Measurements from ENCODE around the gene SPATA9.

Gene SPATA9

GRCh38 chr5:95723632-95724369 is 41.0 kb upstream of the SPATA9 start:
- H3K4me1 ChIP-seq (ENCODE audit: low read depth, poor library complexity, severe bottlenecking), result peaks cover 75% of the 10 kb centered on the region
- TF ChIP-seq CTCF (conservative IDR thresholded peaks at IDR 0.05; ENCODE audit: low read depth, low read length), result no peak
- H2AFZ ChIP-seq (ENCODE audit: low read depth), result peak overlapping the region; percentile 19; the same call in 1 of the 2 replicates
- H4K20me1 ChIP-seq (ENCODE audit: insufficient read depth), result no peaks in the 10 kb centered on the region
- H3K79me2 ChIP-seq (ENCODE audit: insufficient read depth, low read depth), result no peaks in the 10 kb centered on the region
- no peaks in the 10 kb centered on the region for H3K27me3 ChIP-seq (ENCODE audit: insufficient read depth, low read depth)
- H3K4me3 ChIP-seq (IDR thresholded peaks at IDR 0.05; ENCODE audit: insufficient read depth, low read depth, low read length), result no peak overlapping the region
- H3K4me2 ChIP-seq, result peak overlapping the region; percentile 95
- H3K36me3 ChIP-seq (ENCODE audit: insufficient read depth), result no peaks in the 10 kb centered on the region
- H3K27ac ChIP-seq, result peak overlapping the region; percentile 87
- peak overlapping the region; percentile 26; the same call in 1 of the 2 replicates for H3K9ac ChIP-seq

- no peak overlapping the region for H3K4me3 ChIP-seq (IDR thresholded peaks at IDR 0.05; ENCODE audit: insufficient read depth, low read depth, low read length)
- no peaks in the 10 kb centered on the region for H3K27me3 ChIP-seq (ENCODE audit: insufficient read depth, low read depth)
- no peaks in the 10 kb centered on the region for H3K36me3 ChIP-seq (ENCODE audit: insufficient read depth)
- H3K4me1 ChIP-seq (ENCODE audit: low read depth, poor library complexity, severe bottlenecking), result peaks cover 67% of the 10 kb centered on the region
- no peak overlapping the region for H3K4me2 ChIP-seq
- no peaks in the 10 kb centered on the region for H4K20me1 ChIP-seq (ENCODE audit: insufficient read depth)
- no peak overlapping the region for H3K27ac ChIP-seq
- TF ChIP-seq CTCF (conservative IDR thresholded peaks at IDR 0.05; ENCODE audit: low read depth, low read length), result no peak
- no peak overlapping the region for H2AFZ ChIP-seq (ENCODE audit: low read depth)
- no peaks in the 10 kb centered on the region for H3K79me2 ChIP-seq (ENCODE audit: insufficient read depth, low read depth)
- H3K9ac ChIP-seq, result no peak overlapping the region
Measured at GRCh38 chr5:95721582-95722295, 38.9 kb upstream of the SPATA9 start.

GRCh38 chr5:95720094-95720786 is 37.4 kb upstream of the SPATA9 start:
- H3K9ac ChIP-seq, result no peak overlapping the region
- no peaks in the 10 kb centered on the region for H3K79me2 ChIP-seq (ENCODE audit: insufficient read depth, low read depth)
- H3K36me3 ChIP-seq (ENCODE audit: insufficient read depth), result no peaks in the 10 kb centered on the region
- H3K27ac ChIP-seq, result no peak overlapping the region
- no peak overlapping the region for H3K4me2 ChIP-seq
- H3K4me3 ChIP-seq (IDR thresholded peaks at IDR 0.05; ENCODE audit: insufficient read depth, low read depth, low read length), result no peak overlapping the region
- H3K4me1 ChIP-seq (ENCODE audit: low read depth, poor library complexity, severe bottlenecking), result peaks cover 52% of the 10 kb centered on the region
- no peak overlapping the region for H2AFZ ChIP-seq (ENCODE audit: low read depth)
- TF ChIP-seq CTCF (conservative IDR thresholded peaks at IDR 0.05; ENCODE audit: low read depth, low read length), result no peak
- no peaks in the 10 kb centered on the region for H3K27me3 ChIP-seq (ENCODE audit: insufficient read depth, low read depth)
- no peaks in the 10 kb centered on the region for H4K20me1 ChIP-seq (ENCODE audit: insufficient read depth)

- no peaks in the 10 kb centered on the region for H3K79me2 ChIP-seq (ENCODE audit: insufficient read depth, low read depth)
- H3K27me3 ChIP-seq (ENCODE audit: insufficient read depth, low read depth), result no peaks in the 10 kb centered on the region
- H3K27ac ChIP-seq, result no peak overlapping the region
- H3K4me3 ChIP-seq (IDR thresholded peaks at IDR 0.05; ENCODE audit: insufficient read depth, low read depth, low read length), result no peak overlapping the region
- H4K20me1 ChIP-seq (ENCODE audit: insufficient read depth), result no peaks in the 10 kb centered on the region
- no peak overlapping the region for H3K4me2 ChIP-seq
- H3K4me1 ChIP-seq (ENCODE audit: low read depth, poor library complexity, severe bottlenecking), result peaks cover 37% of the 10 kb centered on the region
- no peaks in the 10 kb centered on the region for H3K36me3 ChIP-seq (ENCODE audit: insufficient read depth)
- no peak for TF ChIP-seq CTCF (conservative IDR thresholded peaks at IDR 0.05; ENCODE audit: low read depth, low read length)
- no peak overlapping the region for H3K9ac ChIP-seq
- no peak overlapping the region for H2AFZ ChIP-seq (ENCODE audit: low read depth)
Measured at GRCh38 chr5:95718738-95719137, 35.9 kb upstream of the SPATA9 start.

Measured in KMS-11 (cell line).